ENCODE data around the gene EFCAB12. TPM values are rescaled to one million over a fixed set of nuclear protein-coding genes. Genes with fewer than 3 reads are reported as not detected.
"Not testable (repeated sequence)": the region's sequence is repeated elsewhere in the genome, so short reads cannot be mapped to it uniquely, and the experiment has no call there.

EFCAB12 gene
- polyA plus RNA-seq, 4 donors = 3.4 to 3.7 (median 3.4) TPM

DNA sequence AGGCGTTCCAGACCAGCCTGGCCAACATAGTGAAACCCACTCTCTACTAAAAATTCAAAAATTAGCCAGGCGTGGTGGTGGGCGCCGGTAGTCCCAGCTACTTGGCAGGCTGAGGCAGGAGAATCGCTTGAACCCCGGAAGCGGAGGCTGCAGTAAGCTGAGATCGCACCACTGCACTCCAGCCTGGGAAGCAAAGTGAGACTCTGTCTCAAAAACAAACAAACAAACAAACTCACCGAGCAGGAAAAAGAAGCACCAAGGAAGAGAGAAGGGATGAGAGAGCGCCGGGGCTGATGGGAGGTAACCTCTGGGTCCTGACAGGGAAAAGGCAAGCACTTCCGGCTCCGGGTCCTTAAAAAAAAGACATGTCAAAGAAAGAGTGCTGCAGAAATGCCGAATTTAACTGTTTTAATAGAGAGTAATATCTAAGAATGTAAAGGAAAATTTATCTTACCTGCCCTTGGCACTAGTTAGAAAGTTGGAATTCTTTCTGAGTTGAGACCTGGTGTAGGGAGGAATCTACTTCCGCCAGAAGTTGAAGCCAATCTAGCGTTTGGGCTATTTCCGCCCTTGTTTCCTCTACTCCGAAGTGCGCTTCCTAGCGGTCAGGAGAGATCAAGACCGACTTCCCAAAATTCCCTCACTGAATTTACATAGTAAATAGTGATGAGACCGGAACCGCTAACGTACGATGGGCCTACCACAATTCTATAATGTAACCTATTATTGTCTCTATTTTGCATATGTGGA is 29.1 kb downstream of the EFCAB12 start:
- DNase-seq (ENCODE audit: low read depth in 4 of 4, low spot score in 3 of 4) = peak; percentile 93 to 96 (median 96)

DNA sequence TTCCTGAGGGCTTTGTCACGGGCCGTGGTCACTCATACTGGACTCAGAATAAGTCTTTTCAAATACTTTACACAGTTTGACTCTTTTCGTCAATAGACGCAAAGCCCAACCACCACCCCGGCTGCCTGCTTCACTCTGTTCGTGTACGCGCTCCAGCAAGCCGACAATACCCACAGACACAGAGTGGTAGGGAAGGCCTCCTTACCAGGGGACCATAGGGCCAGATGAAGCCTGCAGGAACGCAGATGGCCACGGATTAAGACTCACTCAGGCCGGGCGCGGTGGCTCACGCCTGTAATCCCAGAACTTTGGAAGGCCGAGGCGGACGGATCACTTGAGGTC is 29.7 kb downstream of the EFCAB12 start:
- no peak for DNase-seq (ENCODE audit: low read depth in 4 of 4, low spot score in 3 of 4)

DNA sequence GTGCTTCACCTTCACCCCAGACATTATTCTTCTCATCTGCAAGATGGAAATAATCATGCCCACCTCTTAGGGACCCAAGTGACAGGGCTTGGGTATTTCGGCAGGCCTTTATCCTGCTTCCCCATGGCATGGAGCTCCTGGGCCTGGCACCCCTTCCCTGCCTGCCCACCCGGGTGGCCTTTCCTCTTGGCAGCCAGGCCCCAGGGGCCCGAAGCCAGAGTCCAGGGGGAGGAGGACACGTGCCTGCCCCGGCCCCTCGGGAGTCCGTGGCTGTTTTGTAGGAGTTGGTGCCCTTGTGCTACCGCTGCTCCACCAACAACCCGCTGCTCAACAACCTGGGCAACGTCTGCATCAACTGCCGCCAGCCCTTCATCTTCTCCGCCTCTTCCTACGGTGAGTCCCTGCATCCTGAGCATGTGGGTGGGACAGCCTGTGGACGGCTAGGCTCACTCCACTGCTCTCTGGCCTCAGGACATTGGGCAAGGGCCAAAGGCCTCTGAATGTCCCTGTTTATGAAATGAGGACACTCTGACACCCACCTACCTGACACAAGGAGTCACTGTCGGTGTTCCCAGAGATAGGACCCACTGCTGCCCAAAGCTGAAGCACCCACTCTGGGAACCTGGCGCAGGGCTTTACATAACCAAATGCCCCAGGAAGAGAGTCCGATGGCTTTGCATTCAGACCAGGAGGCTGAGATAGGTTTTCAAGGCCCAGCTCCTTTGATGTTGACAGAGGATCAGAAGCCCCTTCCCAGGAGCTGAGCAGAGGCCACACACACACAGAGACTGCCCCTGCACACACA is 34.5 kb downstream of the EFCAB12 start:
- DNase-seq (ENCODE audit: low read depth in 4 of 4, low spot score in 3 of 4) = not testable (repeated sequence)

DNA sequence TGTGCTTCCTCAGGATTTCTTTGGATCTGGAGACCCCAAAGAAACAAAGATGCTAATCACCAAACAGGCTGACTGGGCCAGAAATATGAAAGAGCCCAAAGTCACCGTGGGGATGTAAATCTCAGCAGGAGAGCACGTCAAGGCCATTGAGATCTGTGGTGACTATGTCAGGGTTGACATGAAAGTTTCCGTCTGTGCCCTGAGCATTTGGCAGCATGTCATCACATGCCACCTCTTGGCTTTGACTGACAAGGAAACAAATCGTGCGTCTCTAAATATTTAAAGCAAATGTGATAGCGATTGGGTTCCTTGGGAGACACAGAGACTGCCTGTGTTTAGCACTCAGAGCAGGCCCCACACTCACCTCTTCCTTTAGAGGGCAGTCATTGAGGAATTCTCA is 35.2 kb downstream of the EFCAB12 start:
- DNase-seq (ENCODE audit: low read depth in 4 of 4, low spot score in 3 of 4) = no peak

DNA sequence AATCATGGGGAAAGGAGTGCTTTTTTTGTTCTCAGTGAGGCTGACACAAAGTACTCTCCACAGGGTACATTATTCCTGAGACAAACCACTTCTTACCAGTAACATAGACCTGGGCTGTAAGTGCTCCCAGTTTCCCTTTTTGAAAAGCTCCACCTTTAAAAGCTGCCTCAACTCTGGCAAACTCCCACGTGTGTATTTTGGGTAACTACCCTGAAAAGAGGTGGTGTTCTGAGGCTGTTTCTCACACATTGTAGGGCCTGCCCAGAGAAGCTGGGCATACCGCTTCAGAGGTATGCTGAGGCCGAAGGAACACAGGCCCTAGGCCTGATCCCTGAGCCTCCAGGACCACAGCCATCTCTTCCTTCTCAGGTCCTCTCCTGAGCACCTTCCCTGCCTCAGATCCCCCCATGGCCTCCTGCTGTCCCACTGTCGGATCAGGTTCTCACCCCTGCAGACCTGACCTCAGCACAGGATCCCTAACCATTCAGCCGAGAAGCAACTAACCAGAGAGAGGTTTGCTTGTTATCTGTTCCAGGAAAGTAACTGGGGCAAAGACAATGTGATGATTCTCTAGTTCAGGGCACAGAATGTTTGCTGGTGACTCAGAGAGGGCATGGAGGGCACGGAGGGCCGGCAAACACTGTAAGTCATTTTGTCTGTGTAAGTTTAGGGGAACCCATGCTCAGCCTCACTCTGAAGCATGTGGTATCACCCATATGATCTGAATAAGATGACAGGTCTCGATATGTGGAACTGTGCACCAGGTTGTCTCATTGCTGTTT is 36.1 kb downstream of the EFCAB12 start:
- not testable (repeated sequence) for DNase-seq (ENCODE audit: low read depth in 4 of 4, low spot score in 3 of 4)

DNA sequence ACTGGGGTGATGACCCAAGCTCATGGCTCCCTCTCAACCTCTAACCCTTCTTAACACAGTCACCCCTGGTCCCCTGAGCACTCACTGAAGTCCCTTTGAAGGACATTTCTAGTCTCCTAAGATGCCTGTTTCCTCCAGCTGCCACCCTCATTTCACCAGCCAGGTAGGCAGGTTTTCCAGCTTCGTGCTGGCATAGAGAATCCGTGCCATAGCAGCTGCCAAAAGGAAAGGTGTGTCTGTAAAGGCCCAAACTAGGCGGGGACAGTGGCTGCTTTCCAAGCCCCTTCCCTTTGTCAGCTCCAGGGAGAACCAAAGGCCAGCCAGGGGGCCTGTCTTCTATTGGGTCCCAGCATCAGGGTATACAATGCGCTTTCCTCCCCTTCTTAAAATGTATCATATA is 36.9 kb downstream of the EFCAB12 start:
- DNase-seq (ENCODE audit: low read depth in 4 of 4, low spot score in 3 of 4) = not testable (repeated sequence)

DNA sequence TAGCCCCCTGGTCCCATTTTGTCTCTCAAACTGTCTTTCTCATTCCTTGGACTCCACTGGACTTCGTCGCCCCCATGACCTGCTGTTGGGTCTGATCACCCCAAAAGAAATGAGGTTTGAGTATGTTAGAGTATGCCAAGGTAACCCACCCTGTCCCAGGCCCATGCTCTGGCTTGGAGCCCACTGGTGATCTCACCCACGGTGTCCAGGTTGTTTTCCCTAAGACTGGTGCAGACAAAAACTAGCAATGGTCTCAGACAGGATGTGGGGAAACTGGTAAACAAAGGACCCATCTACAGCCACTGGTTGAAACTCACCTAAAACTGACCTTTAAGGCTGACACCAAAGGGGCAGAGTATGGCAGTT is 38.9 kb downstream of the EFCAB12 start:
- DNase-seq (ENCODE audit: low read depth in 4 of 4, low spot score in 3 of 4) = no peak

DNA sequence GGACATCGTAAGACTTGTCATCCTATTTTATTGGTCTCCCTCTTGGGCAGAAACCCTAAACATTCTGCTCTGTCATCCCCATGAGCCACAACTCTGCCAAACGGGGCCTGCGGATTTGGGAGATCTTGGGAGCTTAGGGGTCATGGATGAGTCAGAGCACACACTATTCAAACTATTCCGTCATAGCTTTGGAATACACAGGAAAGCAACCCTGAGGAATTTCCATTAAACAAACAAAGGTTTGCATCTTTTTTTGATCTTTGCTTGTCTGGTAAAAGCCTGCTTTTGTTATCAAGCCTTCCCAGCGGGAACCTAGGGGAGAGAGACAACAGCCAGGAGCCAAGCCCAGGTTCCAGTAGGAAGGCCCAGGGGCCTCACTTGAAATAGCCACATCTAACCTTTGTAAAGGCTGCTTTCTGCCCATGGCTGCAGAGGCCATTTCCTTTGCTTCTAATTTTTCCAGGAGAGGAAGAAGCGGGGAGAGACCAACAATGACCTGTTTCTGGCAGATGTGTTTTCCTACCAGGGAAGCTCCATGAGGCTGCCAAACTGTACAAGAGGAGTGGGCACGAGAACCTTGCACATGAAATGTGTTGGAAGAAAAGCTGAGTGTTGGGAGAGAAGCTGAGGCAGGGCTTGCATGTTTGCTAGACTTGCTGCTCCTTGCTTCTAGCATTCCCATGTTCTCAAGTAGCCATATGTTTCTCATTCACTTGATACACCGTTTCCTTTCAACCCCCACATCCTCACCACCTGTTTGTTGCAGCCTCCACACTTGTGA is 39.5 kb downstream of the EFCAB12 start:
- not testable (repeated sequence) for DNase-seq (ENCODE audit: low read depth in 4 of 4, low spot score in 3 of 4)

DNA sequence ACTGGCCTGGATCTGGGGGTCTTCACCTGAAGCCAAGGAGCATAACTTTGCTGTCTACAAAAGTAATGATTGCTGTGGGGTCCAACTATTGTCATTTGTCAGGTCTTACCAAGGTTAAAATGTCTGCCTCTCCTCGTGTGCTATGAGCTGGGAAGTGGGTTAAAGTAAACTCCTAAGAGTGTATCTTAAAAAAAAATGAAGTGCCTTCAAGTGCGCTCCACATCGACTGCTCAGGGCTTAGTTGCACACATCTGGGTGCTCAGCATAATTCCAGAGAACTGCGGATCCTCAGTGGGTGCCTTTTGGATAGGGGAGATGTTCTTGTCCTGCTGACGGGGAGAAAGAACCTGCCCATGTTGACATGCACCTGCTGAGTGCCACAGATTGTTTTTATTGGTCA is 40.9 kb downstream of the EFCAB12 start:
- DNase-seq (ENCODE audit: low read depth in 4 of 4, low spot score in 3 of 4) = no peak

DNA sequence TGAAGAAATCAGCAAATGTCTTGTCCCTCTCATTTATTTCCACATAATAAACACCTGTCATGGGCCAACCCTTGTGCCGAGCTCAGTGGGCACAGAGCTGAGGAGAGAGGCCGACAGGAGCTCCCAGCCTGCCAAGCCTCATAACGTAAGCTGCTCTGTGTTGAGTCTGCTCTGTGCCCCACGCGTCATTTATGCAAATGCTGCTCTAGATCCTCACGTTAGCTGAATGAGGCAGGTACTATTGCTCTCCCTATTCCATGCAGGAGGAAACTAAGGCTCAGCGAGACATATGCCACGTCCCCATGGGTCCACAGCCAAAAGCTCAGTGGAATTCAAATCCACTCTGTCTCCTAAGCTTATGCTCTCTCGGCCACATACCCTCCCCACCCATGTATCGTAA is 41.5 kb downstream of the EFCAB12 start:
- DNase-seq (ENCODE audit: low read depth in 4 of 4, low spot score in 3 of 4) = no peak

DNA sequence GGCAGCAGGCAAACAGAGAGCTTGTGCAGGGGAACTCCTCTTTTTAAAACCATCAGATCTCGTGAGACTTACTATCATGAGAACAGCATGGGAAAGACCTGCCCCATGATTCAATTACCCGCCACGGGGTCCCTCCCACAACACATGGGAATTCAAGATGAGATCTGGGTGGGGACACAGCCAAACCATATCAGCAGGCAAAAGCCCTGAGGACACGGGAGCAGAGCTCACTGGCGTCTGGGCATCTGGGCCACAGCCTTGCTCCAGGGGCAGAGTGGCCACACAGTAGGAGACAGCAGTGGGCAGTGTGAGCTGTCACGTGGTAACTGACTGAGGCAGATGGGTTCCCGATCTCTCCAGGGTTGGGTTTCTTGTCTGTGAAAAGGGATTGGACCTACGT is 42.9 kb downstream of the EFCAB12 start:
- not testable (repeated sequence) for DNase-seq (ENCODE audit: low read depth in 4 of 4, low spot score in 3 of 4)

DNA sequence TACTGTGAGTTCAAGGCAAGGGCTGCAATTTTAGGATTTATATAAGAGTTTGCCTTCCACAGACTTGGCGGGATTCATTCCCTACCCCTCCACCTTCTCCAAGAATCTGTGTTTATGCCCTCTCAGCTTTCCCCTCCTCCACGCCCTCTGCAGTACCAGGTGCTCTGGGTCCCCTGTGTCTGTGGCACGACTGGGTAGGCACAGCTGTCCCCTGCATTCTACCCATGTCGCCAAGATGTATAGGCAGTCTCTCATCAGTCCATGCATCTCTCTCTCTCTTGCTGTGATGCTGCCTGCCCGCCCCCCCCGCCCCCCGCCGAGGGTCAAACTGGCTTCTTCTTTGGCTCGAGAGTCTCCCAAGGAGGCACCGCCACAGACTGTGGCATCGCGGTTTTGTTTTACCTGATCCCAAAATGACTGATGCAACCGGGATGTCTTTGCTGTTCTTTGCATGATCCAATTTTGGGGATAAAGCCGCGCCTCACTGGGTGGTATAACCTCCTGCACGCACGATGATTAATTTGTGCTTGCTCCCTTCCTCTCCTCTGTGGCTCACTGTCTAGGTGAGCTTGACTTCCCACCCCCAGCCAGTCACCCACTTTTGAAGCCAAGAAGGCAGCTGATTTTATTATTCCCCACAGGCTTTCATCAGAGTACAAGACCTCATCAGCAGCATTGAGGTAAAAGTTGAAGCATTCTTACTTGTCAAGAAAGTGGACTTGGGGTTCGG is 43.7 kb downstream of the EFCAB12 start:
- no peak for DNase-seq (ENCODE audit: low read depth in 4 of 4, low spot score in 3 of 4)

DNA sequence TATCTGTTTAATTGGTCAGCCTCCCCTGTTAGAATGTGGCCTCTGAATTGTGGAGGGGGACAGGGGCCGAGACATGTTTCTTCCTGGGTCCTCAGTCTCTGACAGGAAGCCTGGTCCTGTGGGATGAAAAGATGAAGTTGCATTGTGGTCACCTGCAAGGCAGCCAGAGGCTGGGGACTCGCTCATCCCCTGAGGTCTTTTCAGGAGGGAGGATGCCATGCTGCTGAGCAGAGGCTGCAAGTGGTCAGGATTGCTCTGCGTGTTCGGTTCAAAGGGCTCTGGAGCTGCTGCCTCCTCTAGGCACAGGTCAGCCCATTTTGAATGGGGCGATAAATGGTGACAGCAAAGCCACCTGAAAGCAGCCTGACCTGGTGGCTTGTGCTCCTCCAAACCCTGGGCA is 44.3 kb downstream of the EFCAB12 start:
- DNase-seq (ENCODE audit: low read depth in 4 of 4, low spot score in 3 of 4) = not testable (repeated sequence)

DNA sequence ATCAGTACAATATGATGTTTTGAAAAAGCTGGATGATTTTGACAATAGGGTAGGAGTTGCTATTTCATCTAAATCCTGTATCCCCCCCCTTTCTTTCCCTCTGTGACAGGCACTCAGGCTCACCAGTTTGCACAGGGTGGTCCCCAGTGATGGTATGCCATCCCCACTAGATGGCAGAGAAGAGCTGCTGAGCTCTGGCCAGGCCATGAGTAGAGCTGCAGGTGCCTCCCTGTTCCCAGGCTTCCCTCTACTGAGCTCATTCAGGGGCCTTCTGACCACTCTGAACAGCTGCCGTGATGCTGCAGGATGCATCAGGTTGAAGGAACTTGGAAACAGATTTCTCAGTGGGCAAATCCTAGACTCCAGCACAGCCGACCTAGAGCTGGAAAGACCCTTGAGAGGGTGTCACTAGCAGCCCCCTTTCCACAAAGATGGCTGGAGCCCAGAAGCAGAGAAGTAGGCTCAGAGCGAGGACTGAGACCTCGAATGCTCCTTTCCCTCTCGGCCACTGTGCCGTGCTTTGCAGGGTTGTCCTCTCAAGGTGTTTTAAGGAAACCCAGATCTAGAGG is 45.1 kb downstream of the EFCAB12 start:
- peak in 3 of 4 donors; percentile 18 to 31 (median 22) for DNase-seq (ENCODE audit: low read depth in 4 of 4, low spot score in 3 of 4)

DNA sequence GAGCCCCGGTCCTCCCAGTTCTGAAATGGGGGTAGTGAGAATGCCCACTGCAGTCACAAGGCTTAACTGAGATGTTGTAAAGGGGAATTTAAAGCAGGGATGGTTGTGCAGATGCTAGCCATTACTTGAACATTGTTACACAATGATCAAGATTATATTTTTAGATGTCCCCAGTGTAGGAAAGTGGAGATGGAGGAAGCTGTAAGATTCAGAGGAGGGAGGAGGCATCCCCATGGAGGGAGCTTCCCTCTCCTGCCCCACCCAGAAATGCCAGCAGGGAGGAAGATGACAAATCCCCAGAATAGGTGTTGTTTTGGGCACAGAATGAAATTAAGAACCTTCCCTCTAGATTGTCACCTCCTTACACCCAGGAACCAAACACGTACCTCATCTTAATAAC is 46.1 kb downstream of the EFCAB12 start:
- no peak for DNase-seq (ENCODE audit: low read depth in 4 of 4, low spot score in 3 of 4)

DNA sequence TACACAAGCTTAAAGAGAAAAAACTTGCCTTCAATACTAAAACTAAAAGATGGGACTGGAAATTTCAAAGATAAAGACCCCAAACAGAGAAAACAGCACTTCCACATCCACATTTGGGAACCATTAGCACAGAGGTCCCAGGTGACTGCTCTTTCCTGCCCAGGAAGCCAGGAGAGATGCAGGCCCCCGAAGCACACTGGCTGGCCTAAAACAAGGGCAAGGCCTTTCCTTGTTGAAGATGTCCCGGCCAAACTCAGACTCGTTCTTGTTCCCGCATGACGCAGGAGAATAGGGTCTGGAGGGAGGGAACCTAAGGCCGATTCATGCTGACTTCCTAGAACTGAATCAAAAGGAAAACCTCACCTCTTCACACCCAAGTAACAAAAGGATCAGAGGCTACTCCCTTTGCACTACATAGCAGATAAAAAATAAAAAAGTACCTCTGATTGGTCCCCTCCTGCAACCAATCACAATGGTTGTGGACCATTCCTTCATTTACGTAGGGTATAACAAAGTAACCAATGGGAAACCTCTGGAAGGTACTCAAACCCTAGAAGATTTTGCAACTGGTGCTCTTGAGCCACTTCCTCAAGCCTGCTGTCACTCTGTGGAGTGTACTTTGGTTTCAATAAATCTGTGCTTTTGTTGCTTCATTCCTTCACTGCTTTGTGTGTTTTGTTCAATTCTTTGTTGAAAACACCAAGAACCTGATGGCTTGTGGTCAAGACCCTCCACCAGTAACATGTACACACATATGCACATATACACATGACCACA is 48.7 kb downstream of the EFCAB12 start:
- no peak for DNase-seq (ENCODE audit: low read depth in 4 of 4, low spot score in 3 of 4)

DNA sequence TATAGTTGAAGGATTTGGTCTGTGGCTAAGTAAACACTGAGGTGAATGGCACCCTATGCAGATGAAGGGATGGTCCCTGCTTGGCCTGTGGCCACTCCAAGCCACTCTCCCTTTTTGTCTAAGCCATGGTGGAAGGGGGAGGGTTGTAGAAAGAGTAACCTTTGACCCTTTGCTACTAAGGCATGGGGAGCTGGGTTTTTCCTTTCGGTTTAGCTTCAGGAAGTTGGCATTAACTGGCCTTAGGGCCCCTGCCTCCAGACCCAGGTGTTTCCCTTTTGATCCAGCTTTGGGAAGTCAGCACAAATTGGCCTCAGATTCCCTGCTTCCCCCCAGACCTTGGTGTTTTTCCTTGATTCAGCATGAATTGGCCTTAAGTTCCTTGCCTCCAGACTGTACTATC is 49.5 kb downstream of the EFCAB12 start:
- DNase-seq (ENCODE audit: low read depth in 4 of 4, low spot score in 3 of 4) = no peak

DNA sequence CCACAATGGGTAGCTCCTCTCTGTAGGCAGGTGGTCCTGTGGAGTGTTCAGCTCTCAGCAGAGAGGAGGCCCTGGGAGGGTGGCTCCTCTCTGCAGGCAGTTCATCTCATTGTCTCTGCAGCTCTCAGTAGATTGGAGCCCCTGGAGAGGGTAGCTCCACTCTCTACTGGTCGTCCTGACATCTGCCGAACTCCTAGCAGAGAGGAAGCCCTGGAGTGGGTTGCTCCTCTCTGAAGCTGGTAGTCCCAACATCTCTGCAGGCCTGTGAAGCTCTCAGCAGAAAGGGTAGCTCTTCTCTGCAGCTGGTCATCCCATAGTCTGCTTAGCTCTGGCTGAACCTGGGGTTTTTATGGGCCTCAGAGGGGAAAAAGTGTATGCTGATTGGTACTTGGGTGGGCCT is 50.8 kb downstream of the EFCAB12 start:
- no peak for DNase-seq (ENCODE audit: low read depth in 4 of 4, low spot score in 3 of 4)

DNA sequence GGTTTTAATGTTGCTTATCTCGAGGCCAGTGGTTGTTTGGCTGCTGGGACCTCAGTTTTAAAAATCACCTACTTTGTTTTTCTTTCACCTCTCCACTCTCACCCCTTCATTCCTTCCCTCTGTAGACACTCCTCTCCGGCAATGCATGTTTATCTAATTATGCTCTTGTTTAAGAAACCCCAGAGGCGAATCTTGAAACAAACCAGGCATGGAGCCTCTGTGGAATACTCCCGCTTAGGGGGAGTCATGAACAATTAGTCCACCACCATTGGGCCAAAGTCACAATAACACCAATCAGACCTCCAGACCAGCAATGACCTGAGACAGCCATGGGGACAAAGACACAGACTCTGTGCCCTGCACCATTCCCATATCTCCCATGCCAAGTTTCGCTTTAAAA is 53.3 kb downstream of the EFCAB12 start:
- no peak for DNase-seq (ENCODE audit: low read depth in 4 of 4, low spot score in 3 of 4)
